H1 (cell line): ENCODE measurements around the gene KCNAB2. TPM values are rescaled to one million over a fixed set of nuclear protein-coding genes. Genes with fewer than 3 reads are reported as not detected.

Experiments used
- CTCF ChIA-PET: fragments of 300-600 bp; sonication (Branson Sonifier 250); formaldehyde crosslinking; loops from one replicate; lab custom pipeline; 2021; ENCODE audit not compliant: partially characterized antibody; lab: Charles Lee
- POLR2A ChIA-PET: fragments of 300-600 bp; sonication (Branson Sonifier 250); formaldehyde crosslinking; loops from one replicate; lab custom pipeline; 2021; ENCODE audit warnings: inconsistent platforms; ENCODE audit not compliant: partially characterized antibody; lab: Charles Lee
- DNase-seq, 2 experiments: peaks; one replicate each; pipeline versions ENCODE4 v3.0.0 to v3.0.0-alpha.2; 2010 to 2022; ENCODE audit warnings: low spot score in 2 of 2, low read depth in 1 of 2, mixed read lengths in 1 of 2
- FAIRE-seq: peaks from 2 replicates; lab custom pipeline; 2011; peaks lifted over from hg19 to GRCh38; lab: Jason Lieb, UNC
- H2AFZ ChIP-seq: 2 replicates; pipeline ENCODE4 v1.8.1; 2012; ENCODE audit warnings: low read length, inconsistent platforms
- H2AK5ac ChIP-seq: 2 replicates; pipeline ENCODE4 v1.6.1; 2013; ENCODE audit warnings: low read depth, low read length
- H2BK120ac ChIP-seq: replicated peaks from 2 replicates; pipeline ENCODE3; 2013; ENCODE audit warnings: low read depth, low read length, inconsistent platforms
- H2BK12ac ChIP-seq: 2 replicates; pipeline ENCODE4 v1.6.1; 2013; ENCODE audit warnings: low read depth, low read length
- H2BK15ac ChIP-seq: 2 replicates; pipeline ENCODE4 v1.6.1; 2013; ENCODE audit warnings: low read length
- H2BK20ac ChIP-seq: 2 replicates; pipeline ENCODE4 v1.6.1; 2013; ENCODE audit warnings: low read length
- H2BK5ac ChIP-seq: 2 replicates; pipeline ENCODE4 v1.6.1; 2013; ENCODE audit warnings: low read depth, low read length
- H3K14ac ChIP-seq: 2 replicates; pipeline ENCODE4 v1.6.1; 2013; ENCODE audit warnings: inconsistent platforms; ENCODE audit not compliant: insufficient read length
- H3K18ac ChIP-seq: 2 replicates; pipeline ENCODE4 v1.6.1; 2013; ENCODE audit warnings: low read length; ENCODE audit errors: extremely low read depth
- H3K23ac ChIP-seq: 2 replicates; pipeline ENCODE4 v1.6.1; 2013; ENCODE audit warnings: inconsistent platforms; ENCODE audit not compliant: insufficient read length
- H3K23me2 ChIP-seq: 2 replicates; pipeline ENCODE4 v1.6.1; 2013; ENCODE audit warnings: low read depth, low read length
- H3K27ac ChIP-seq: 2 replicates; pipeline ENCODE4 v1.6.1; 2011; ENCODE audit warnings: low read depth, low read length, inconsistent platforms
- H3K27me3 ChIP-seq, 4 experiments: replicated peaks in 1 of 4; 1 replicate in 1 of 4; 2 replicates in 3 of 4; pipeline versions ENCODE4 v1.6.1 to v1.8.1; 2011 to 2013; ENCODE audit warnings: low read length in 3 of 4, mild to moderate bottlenecking in 3 of 4, inconsistent platforms in 2 of 4, mixed read lengths in 2 of 4, moderate library complexity in 1 of 4; ENCODE audit not compliant: control insufficient read depth in 3 of 4, insufficient read depth in 3 of 4; ENCODE audit errors: extremely low read depth in 1 of 4
- H3K36me3 ChIP-seq, 4 experiments: 2 replicates each; pipeline versions ENCODE4 v1.6.1 to v1.8.1; 2011 to 2013; ENCODE audit warnings: mild to moderate bottlenecking in 4 of 4, low read length in 3 of 4, moderate library complexity in 2 of 4, control low read depth in 1 of 4, inconsistent platforms in 1 of 4; ENCODE audit not compliant: insufficient read depth in 4 of 4, control insufficient read depth in 2 of 4
- H3K4ac ChIP-seq: replicated peaks from 2 replicates; pipeline ENCODE3; 2013; ENCODE audit warnings: low read length, low read depth, mixed read lengths, inconsistent platforms; ENCODE audit not compliant: insufficient read length
- H3K4me1 ChIP-seq, 4 experiments: replicated peaks in 1 of 4; 1 replicate in 1 of 4; 2 replicates in 3 of 4; pipeline versions ENCODE4 v1.6.1 to v1.8.1; 2011 to 2013; ENCODE audit warnings: low read length in 3 of 4, inconsistent platforms in 2 of 4, mixed read lengths in 1 of 4; ENCODE audit not compliant: insufficient read depth in 4 of 4, control insufficient read depth in 3 of 4
- H3K4me2 ChIP-seq, 2 experiments: 2 replicates each; pipeline versions ENCODE4 v1.6.1 to v1.8.1; 2011 to 2013; ENCODE audit warnings: low read depth in 2 of 2, low read length in 2 of 2, control low read depth in 1 of 2, inconsistent platforms in 1 of 2, mild to moderate bottlenecking in 1 of 2; ENCODE audit not compliant: insufficient read depth in 1 of 2
- H3K4me3 ChIP-seq, 4 experiments: fragments of 200-600, 300-600 bp in 1 of 4; sonication (generic), shearing (Covaris generic), sonication (Bioruptor Twin) in 1 of 4; 2 replicates each; pipeline versions ENCODE4 v1.5.1 to v1.8.1; 2011 to 2016; ENCODE audit warnings: low read length in 4 of 4, low read depth in 3 of 4, control low read depth in 2 of 4, inconsistent platforms in 2 of 4, mild to moderate bottlenecking in 2 of 4, mixed read lengths in 1 of 4, moderate library complexity in 1 of 4; ENCODE audit not compliant: insufficient read depth in 2 of 4; ENCODE audit errors: extremely low read depth in 1 of 4
- H3K56ac ChIP-seq: replicated peaks from 2 replicates; pipeline ENCODE3; 2013; ENCODE audit warnings: low read depth, mild to moderate bottlenecking, mixed read lengths, low read length, inconsistent platforms; ENCODE audit not compliant: insufficient read length
- H3K79me1 ChIP-seq: 2 replicates; pipeline ENCODE4 v1.6.1; 2013; ENCODE audit warnings: low read depth, low read length, control low read depth
- H3K79me2 ChIP-seq, 2 experiments: 2 replicates each; pipeline versions ENCODE4 v1.6.1 to v1.8.1; 2012 to 2013; ENCODE audit warnings: low read length in 2 of 2, mild to moderate bottlenecking in 2 of 2, inconsistent platforms in 1 of 2; ENCODE audit not compliant: insufficient read depth in 2 of 2, control insufficient read depth in 1 of 2
- H3K9ac ChIP-seq, 4 experiments: replicated peaks in 1 of 4; 1 replicate in 1 of 4; 2 replicates in 3 of 4; pipeline versions ENCODE4 v1.6.1 to v1.8.1; 2011 to 2013; ENCODE audit warnings: low read depth in 3 of 4, low read length in 3 of 4, control low read depth in 2 of 4, mild to moderate bottlenecking in 2 of 4, moderate library complexity in 2 of 4, inconsistent platforms in 1 of 4; ENCODE audit errors: extremely low read depth in 1 of 4
- H3K9me3 ChIP-seq, 2 experiments: 2 replicates each; pipeline versions ENCODE4 v1.6.1 to v1.8.1; 2012 to 2013; ENCODE audit warnings: mild to moderate bottlenecking in 2 of 2, moderate library complexity in 2 of 2, control low read depth in 1 of 2, inconsistent platforms in 1 of 2, low read depth in 1 of 2, low read length in 1 of 2, mixed read lengths in 1 of 2; ENCODE audit not compliant: insufficient read depth in 2 of 2
- H4K20me1 ChIP-seq, 2 experiments: replicated peaks in 1 of 2; 2 replicates each; pipeline versions ENCODE3 to v1.8.1; 2011 to 2013; ENCODE audit warnings: inconsistent platforms in 2 of 2, low read length in 2 of 2, mild to moderate bottlenecking in 1 of 2; ENCODE audit not compliant: insufficient read depth in 2 of 2, control insufficient read depth in 1 of 2
- H4K5ac ChIP-seq: 2 replicates; pipeline ENCODE4 v1.6.1; 2013; ENCODE audit warnings: low read length, low read depth, mixed read lengths, inconsistent platforms; ENCODE audit not compliant: insufficient read length
- H4K8ac ChIP-seq: 2 replicates; pipeline ENCODE4 v1.8.0; 2013; ENCODE audit warnings: mild to moderate bottlenecking, moderate library complexity, low read length, inconsistent platforms; ENCODE audit not compliant: insufficient read depth; ENCODE audit errors: extremely low read depth
- H4K91ac ChIP-seq: replicated peaks from 2 replicates; pipeline ENCODE3; 2013; ENCODE audit warnings: low read length, mixed read lengths, inconsistent platforms; ENCODE audit not compliant: insufficient read length
- BRCA1 ChIP-seq: IDR thresholded peaks from 2 replicates; pipeline ENCODE4 v1.6.1; 2012; ENCODE audit warnings: low read depth, low read length, improper control_type of control experiment
- CBX5 ChIP-seq: fragments of 300-800, 300-1000 bp; sonication (generic); IDR thresholded peaks from 2 replicates; pipeline ENCODE4 v1.7.1; 2016; ENCODE audit warnings: antibody characterized with exemption, low read length, low read depth
- CBX8 ChIP-seq: fragments of 300-800, 300-1000 bp; sonication (generic); IDR thresholded peaks from 2 replicates; pipeline ENCODE4 v1.7.1; 2016; ENCODE audit warnings: low read depth, low read length, borderline replicate concordance
- EP300 ChIP-seq, 2 experiments: IDR thresholded peaks; 1 replicate in 1 of 2; 2 replicates in 1 of 2; pipeline ENCODE4 v1.6.1; 2011 to 2012; ENCODE audit warnings: low read depth in 2 of 2, low read length in 2 of 2, mild to moderate bottlenecking in 2 of 2, borderline replicate concordance in 1 of 2, inconsistent platforms in 1 of 2, moderate library complexity in 1 of 2
- FOSL1 ChIP-seq: IDR thresholded peaks from 2 replicates; pipeline ENCODE4 v1.6.1; 2011; ENCODE audit warnings: mild to moderate bottlenecking, low read depth, low read length, moderate library complexity; ENCODE audit not compliant: insufficient read depth
- GTF2F1 ChIP-seq: IDR thresholded peaks from 2 replicates; pipeline ENCODE4 v1.6.1; 2012; ENCODE audit warnings: low read depth, low read length, improper control_type of control experiment, borderline replicate concordance
- HDAC2 ChIP-seq, 2 experiments: fragments of 300-600 bp in 1 of 2; sonication (generic) in 1 of 2; IDR thresholded peaks; 2 replicates each; pipeline ENCODE4 v1.6.1; 2011 to 2012; ENCODE audit warnings: low read depth in 2 of 2, low read length in 2 of 2, mild to moderate bottlenecking in 2 of 2, moderate library complexity in 2 of 2, borderline replicate concordance in 1 of 2, inconsistent platforms in 1 of 2
- KDM5A ChIP-seq: fragments of 200-600 bp; IDR thresholded peaks from 2 replicates; pipeline ENCODE4 v1.7.1; 2012; ENCODE audit warnings: mild to moderate bottlenecking, low read length, inconsistent platforms, mixed read lengths
- POLR2A ChIP-seq, 2 experiments: IDR thresholded peaks; 1 replicate in 1 of 2; 2 replicates in 1 of 2; pipeline ENCODE4 v1.6.1; 2011; ENCODE audit warnings: low read depth in 2 of 2, low read length in 2 of 2, mild to moderate bottlenecking in 2 of 2; ENCODE audit errors: control extremely low read depth in 1 of 2
- SIX5 ChIP-seq: IDR thresholded peaks from 2 replicates; pipeline ENCODE4 v1.6.1; 2011; ENCODE audit warnings: mild to moderate bottlenecking, low read depth, low read length
- SP4 ChIP-seq: IDR thresholded peaks from 2 replicates; pipeline ENCODE4 v1.6.1; 2012; ENCODE audit warnings: low read length, inconsistent platforms
- TAF1 ChIP-seq: IDR thresholded peaks from 2 replicates; pipeline ENCODE4 v1.6.1; 2011; ENCODE audit warnings: mild to moderate bottlenecking, low read depth, low read length
- TEAD4 ChIP-seq: IDR thresholded peaks from 2 replicates; pipeline ENCODE4 v1.6.1; 2012; ENCODE audit warnings: low read depth, low read length, inconsistent platforms, mixed read lengths
- WGBS, 2 experiments: shearing (Covaris generic) in 1 of 2; methylation state at CpG; one replicate each; pipeline versions ENCODE4 v1.1.6 to v1.1.7; 2013 to 2015; ENCODE audit warnings: low lambda C conversion rate in 2 of 2, mixed read lengths in 2 of 2, inconsistent platforms in 1 of 2, low coverage in 1 of 2, missing lambda C conversion rate in 1 of 2; ENCODE audit not compliant: insufficient replicate concordance in 2 of 2, insufficient coverage in 1 of 2, insufficient read length in 1 of 2; ENCODE audit errors: extremely low coverage in 1 of 2, missing lambda C conversion rate in 1 of 2; 5-methylcytosine and 5-hydroxymethylcytosine counted together
- polyA plus RNA-seq, 7 experiments: library from polyadenylated mRNA; depleted of rRNA in 3 of 7; stranded (reverse) in 5 of 7; unstranded in 2 of 7; fragments of >200 nt in 5 of 7; fragments of 200-250 nt in 2 of 7; gene quantifications; 1 replicate in 5 of 7; 2 replicates in 1 of 7; 4 replicates in 1 of 7; pipeline versions ENCODE4 v1.2.1 to v1.2.3, GENCODE V29; 2011 to 2013; ENCODE audit warnings: missing spikeins in 2 of 7, mixed read lengths in 2 of 7
- total RNA-seq: library from RNA; stranded (reverse); fragmentation: NEBNext Ultra II Directional; extraction: Animal tissue kit (Norgen Biotek cat#: 25700); gene quantifications from 2 replicates; pipeline ENCODE4 v1.2.1, GENCODE V29; 2021

The KCNAB2 gene
- total and polyA plus RNA-seq, 2 of the 8 experiments (the other 6 are each of a cell fraction or from before 2014, with no cell fraction given), result 4.5 to 7.0 TPM

DNA sequence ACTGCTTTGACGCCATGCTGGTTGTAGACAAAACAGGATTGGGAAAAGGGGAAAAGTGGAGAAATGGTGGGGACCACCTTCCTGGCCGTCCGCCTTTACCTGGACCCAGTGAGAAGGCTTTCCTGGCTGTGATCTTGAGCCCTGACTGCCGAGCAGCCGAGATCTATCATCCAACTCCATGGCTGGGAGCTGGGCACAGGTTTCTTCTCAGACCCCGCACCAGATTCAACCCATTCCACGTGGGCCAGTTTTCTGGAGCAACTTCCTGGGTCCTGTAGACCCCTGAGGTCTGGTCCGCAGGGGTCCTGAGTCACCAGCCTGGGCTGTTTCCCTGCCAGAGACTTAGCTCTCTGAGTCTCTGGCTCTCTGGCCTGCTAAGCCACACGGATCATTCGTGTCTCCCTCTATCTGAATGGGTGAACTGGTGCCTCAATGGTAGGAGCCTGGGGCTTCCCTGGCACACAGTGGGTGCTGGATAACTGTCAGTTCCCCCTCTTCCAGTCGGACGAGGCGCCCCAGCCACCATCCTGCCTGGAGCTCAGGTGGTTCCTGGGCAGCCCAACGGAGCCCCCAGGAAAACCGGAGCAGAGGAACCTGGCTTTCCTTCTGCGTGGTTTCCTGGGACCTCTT lies 48.9 kb upstream of the KCNAB2 start:
- H3K4me1 ChIP-seq, result peaks cover 0 to 12% (median 6%) of the 10 kb centered on the region in 4 experiments; a peak in 5 of 7 replicates
- H3K4me3 ChIP-seq, result no peak overlapping the region
- H3K36me3 ChIP-seq, result no peaks in the 10 kb centered on the region
- H3K9me3 ChIP-seq, result no peaks in the 10 kb centered on the region
- no peak overlapping the region for H3K4ac ChIP-seq
- H3K23ac ChIP-seq, result no peak overlapping the region
- no peak overlapping the region for H4K5ac ChIP-seq
- H2BK12ac ChIP-seq, result no peak overlapping the region
- H4K20me1 ChIP-seq, result peaks cover 5 to 6% of the 10 kb centered on the region in 2 experiments
- WGBS, 2 experiments, result 83% methylated on average over 12 of the region's 16 CpGs; no CpG with 5 or more reads in 1 of the 2 experiments
- no peak overlapping the region for H4K91ac ChIP-seq
- no peak overlapping the region for H2BK5ac ChIP-seq
- H3K4me2 ChIP-seq, result no peak overlapping the region
- no peak for DNase-seq
- H3K79me1 ChIP-seq, result no peaks in the 10 kb centered on the region; the same call in 1 of the 2 replicates
- CTCF ChIA-PET, result interaction anchor here (1.1 to 1.3 kb wide), 2 partner anchors 20 to 37 kb away, joined by 3 to 6 read pairs; no protein-coding TSS in a partner anchor
- no peak overlapping the region for H4K8ac ChIP-seq
- H2AFZ ChIP-seq, result no peak overlapping the region
- no peak overlapping the region for H3K9ac ChIP-seq
- no peak overlapping the region for H3K27ac ChIP-seq
- no peak overlapping the region for H2AK5ac ChIP-seq
- no peaks in the 10 kb centered on the region for H3K79me2 ChIP-seq
- peaks cover 11% of the 10 kb centered on the region; the same call in 1 of the 2 replicates for H3K23me2 ChIP-seq
- no peak overlapping the region for H2BK20ac ChIP-seq
- no peak overlapping the region for H3K14ac ChIP-seq
- H3K27me3 ChIP-seq, result peaks cover 0 to 26% (median 15%) of the 10 kb centered on the region in 4 experiments; a peak in 5 of 7 replicates
- POLR2A ChIA-PET, result no interaction called here
- no peak overlapping the region for H3K56ac ChIP-seq
- H2BK15ac ChIP-seq, result no peak overlapping the region
- FAIRE-seq, result no peak
- no peak overlapping the region for H3K18ac ChIP-seq
- no peak overlapping the region for H2BK120ac ChIP-seq
- no peak for TF ChIP-seq BRCA1
- TF ChIP-seq HDAC2 (IDR thresholded peaks at IDR 0.05; ENCODE audit: borderline replicate concordance in 1 of 2, low read depth in 2 of 2, low read length in 2 of 2), result no peak
- no peak for TF ChIP-seq TEAD4
- no peak for TF ChIP-seq CBX5
- no peak for TF ChIP-seq SP4
- no peak for TF ChIP-seq FOSL1
- no peak for TF ChIP-seq CBX8
- no peak for TF ChIP-seq TAF1
- TF ChIP-seq GTF2F1, result no peak
- no peak for TF ChIP-seq SIX5
- no peak for TF ChIP-seq POLR2A (IDR thresholded peaks at IDR 0.05; ENCODE audit: control extremely low read depth in 1 of 2, low read depth in 2 of 2, low read length in 2 of 2)
- TF ChIP-seq KDM5A, result no peak
- TF ChIP-seq EP300 (IDR thresholded peaks at IDR 0.05; ENCODE audit: borderline replicate concordance in 1 of 2, low read depth in 2 of 2, low read length in 2 of 2), result no peak
